Kidney (tissue), 14 donors: ENCODE results near the gene WBP2. TPM values are rescaled to one million over a fixed set of nuclear protein-coding genes. Genes with fewer than 3 reads are reported as not detected.

Experiments
- DNase-seq, 5 donors: peaks; one replicate each; pipeline ENCODE4 v3.0.0-alpha.2; 2013 to 2020
- FAIRE-seq: peaks from 2 replicates; lab custom pipeline; 2012; peaks lifted over from hg19 to GRCh38; lab: Jason Lieb, UNC
- H3K27ac ChIP-seq, 2 donors: one replicate each; pipeline ENCODE4 v1.7.0; 2013; ENCODE audit warnings: low read depth in 2 of 2, low read length in 2 of 2, inconsistent platforms in 1 of 2
- H3K27me3 ChIP-seq: one replicate; pipeline ENCODE4 v1.7.1; 2013; ENCODE audit warnings: low read length, inconsistent platforms; ENCODE audit not compliant: control insufficient read depth, insufficient read depth
- H3K36me3 ChIP-seq, 3 donors: one replicate each; pipeline versions ENCODE4 v1.7.0 to v1.7.1; 2013; ENCODE audit warnings: low read length in 3 of 3, control low read depth in 1 of 3, inconsistent platforms in 1 of 3; ENCODE audit not compliant: insufficient read depth in 3 of 3, control insufficient read depth in 2 of 3
- H3K4me1 ChIP-seq, 3 donors: one replicate each; pipeline versions ENCODE4 v1.7.0 to v1.7.1; 2013; ENCODE audit warnings: low read length in 3 of 3, inconsistent platforms in 1 of 3, low read depth in 1 of 3; ENCODE audit not compliant: control insufficient read depth in 2 of 3, insufficient read depth in 2 of 3
- H3K4me3 ChIP-seq, 3 donors: one replicate each; pipeline versions ENCODE4 v1.7.0 to v1.8.1; 2013; ENCODE audit warnings: low read length in 3 of 3, control low read depth in 1 of 3, inconsistent platforms in 1 of 3
- H3K9ac ChIP-seq, 3 donors: one replicate each; pipeline versions ENCODE4 v1.7.0 to v1.7.1; 2013; ENCODE audit warnings: low read length in 3 of 3, control low read depth in 1 of 3, inconsistent platforms in 1 of 3
- H3K9me3 ChIP-seq, 3 donors: one replicate each; pipeline versions ENCODE4 v1.7.0 to v1.7.1; 2013; ENCODE audit warnings: low read length in 3 of 3, control low read depth in 1 of 3, inconsistent platforms in 1 of 3; ENCODE audit not compliant: control insufficient read depth in 2 of 3, insufficient read depth in 1 of 3
- CTCF ChIP-seq: IDR thresholded peaks from 3 replicates; pipeline ENCODE4 v1.5.1; 2012; ENCODE audit warnings: mild to moderate bottlenecking, moderate library complexity, borderline replicate concordance; ENCODE audit not compliant: insufficient read depth; ENCODE audit errors: extremely low read depth
- intact Hi-C: fragments of 100-400 bp; cut with DNase I; formaldehyde crosslinking; loops from one replicate; pipeline ENCODE4 v1.11.1; 2022
- polyA plus RNA-seq: library from polyadenylated mRNA; stranded (reverse); fragments of 350-450 nt; fragmentation: Illumina TruSeq; extraction: RNeasy Lipid Tissue Mini Kit (QIAGEN cat#74804); gene quantifications from one replicate; pipeline ENCODE4 v1.2.3, GENCODE V29; 2014; ENCODE audit warnings: low read depth, low replicate concordance; ENCODE audit not compliant: insufficient read depth
- total RNA-seq: library from RNA; stranded (reverse); fragmentation: NEBNext Ultra II Directional; extraction: Animal tissue kit (Norgen Biotek cat#: 25700); gene quantifications from one replicate; pipeline ENCODE4 v1.2.1, GENCODE V29; 2021
- donor health status: control.
- donor health status: control.
- donor health status: control.
- donor health status: control.
- donor health status: control.
- donor health status: DM: yes; HTN: yes; CAD: no.
- donor health status: Normal renal cell carcinoma (clear cell type).

Gene WBP2
- total and polyA plus RNA-seq, 2 donors from 2014 or later, result 135 to 151 TPM

DNA sequence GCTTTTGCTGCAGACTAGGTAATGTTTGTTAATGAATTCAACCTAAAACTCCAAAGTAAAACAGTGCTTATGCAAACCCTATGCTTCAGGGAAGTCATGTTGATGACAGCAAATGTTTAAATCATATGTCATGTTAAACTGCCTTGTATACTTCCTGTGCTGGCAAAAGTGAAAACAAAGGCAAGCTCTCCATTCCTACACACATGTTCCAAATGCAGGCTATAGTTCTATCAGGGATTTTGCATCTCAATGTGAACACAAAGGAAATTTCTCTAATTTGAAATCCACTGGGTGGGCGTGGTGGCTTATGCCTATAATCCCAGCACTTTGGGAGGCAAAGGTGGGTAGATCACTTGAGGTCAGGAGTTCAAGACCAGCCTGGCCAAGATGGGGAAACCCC lies 51.3 kb downstream of the WBP2 start:
- Histone ChIP-seq H3K4me3 (no peak overlapping the region), H3K27ac (no peak overlapping the region), H3K9ac (no peak overlapping the region), H3K27me3 (no peaks in the 10 kb centered on the region), H3K9me3 (no peaks in the 10 kb centered on the region), H3K36me3 (peaks cover 0 to 7% (median 6%) of the 10 kb centered on the region in 3 donors), H3K4me1 (no peaks in the 10 kb centered on the region)
- no peak for TF ChIP-seq CTCF
- FAIRE-seq, result no peak
- intact Hi-C loops, result no loop called here
- no peak for DNase-seq

- intact Hi-C loops, result no loop called here
- FAIRE-seq, result no peak
- DNase-seq, result no peak
- Histone ChIP-seq H3K4me1 (no peaks in the 10 kb centered on the region), H3K27me3 (no peaks in the 10 kb centered on the region), H3K36me3 (peaks cover 4 to 12% (median 10%) of the 10 kb centered on the region in 3 donors), H3K9me3 (no peaks in the 10 kb centered on the region), H3K9ac (no peak overlapping the region), H3K4me3 (no peak overlapping the region), H3K27ac (no peak overlapping the region)
- TF ChIP-seq CTCF, result no peak
These were observed 55.7 kb downstream of the WBP2 start for GRCh38 chr17:75799402-75799801.

- no peaks in the 10 kb centered on the region for H3K9me3 ChIP-seq
- no peak overlapping the region for H3K27ac ChIP-seq
- H3K9ac ChIP-seq, result no peak overlapping the region
- DNase-seq (no peak), FAIRE-seq (no peak)
- no peaks in the 10 kb centered on the region for H3K27me3 ChIP-seq
- H3K36me3 ChIP-seq, result peaks cover 4 to 16% (median 14%) of the 10 kb centered on the region in 3 donors
- intact Hi-C loops, result no loop called here
- no peaks in the 10 kb centered on the region for H3K4me1 ChIP-seq
- TF ChIP-seq CTCF, result no peak
- H3K4me3 ChIP-seq, result no peak overlapping the region
These were observed 59.1 kb downstream of the WBP2 start for GRCh38 chr17:75795820-75796607.

Other genes with a start within 250 kb of the WBP2 start
- gene SMIM5, start 221.9 kb downstream of the WBP2 start, total RNA-seq, result 8.0 TPM
- 63.0 TPM for gene SMIM5, start 221.9 kb downstream of the WBP2 start, polyA plus RNA-seq
- 51.6 TPM for gene RECQL5, start 188.2 kb downstream of the WBP2 start, total RNA-seq
- 40.0 TPM for gene RECQL5, start 188.2 kb downstream of the WBP2 start, polyA plus RNA-seq
- 95.1 TPM for gene SAP30BP, start 188.0 kb downstream of the WBP2 start, total RNA-seq
- gene SAP30BP, start 188.0 kb downstream of the WBP2 start, polyA plus RNA-seq, result 62.9 TPM
- 149 TPM for gene ITGB4, start 133.9 kb downstream of the WBP2 start, total RNA-seq
- gene ITGB4, start 133.9 kb downstream of the WBP2 start, polyA plus RNA-seq, result 15.7 TPM
- gene GALK1, start 90.1 kb downstream of the WBP2 start, total RNA-seq, result 34.5 TPM
- 105 TPM for gene GALK1, start 90.1 kb downstream of the WBP2 start, polyA plus RNA-seq
- gene UNK, start 70.5 kb downstream of the WBP2 start, total RNA-seq, result 35.5 TPM
- 12.0 TPM for gene UNK, start 70.5 kb downstream of the WBP2 start, polyA plus RNA-seq
- gene UNC13D, start 10.9 kb downstream of the WBP2 start, total RNA-seq, result 26.1 TPM
- gene UNC13D, start 10.9 kb downstream of the WBP2 start, polyA plus RNA-seq, result 3.8 TPM
- 118 TPM for gene TRIM47, start 23.2 kb upstream of the WBP2 start, total RNA-seq
- 95.0 TPM for gene TRIM47, start 23.2 kb upstream of the WBP2 start, polyA plus RNA-seq
- 23.6 TPM for gene TRIM65, start 41.6 kb upstream of the WBP2 start, total RNA-seq
- 11.5 TPM for gene TRIM65, start 41.6 kb upstream of the WBP2 start, polyA plus RNA-seq
- gene MRPL38, start 49.5 kb upstream of the WBP2 start, total RNA-seq, result 89.8 TPM
- 114 TPM for gene MRPL38, start 49.5 kb upstream of the WBP2 start, polyA plus RNA-seq
- gene FBF1, start 85.7 kb upstream of the WBP2 start, total RNA-seq, result 11.5 TPM
- gene FBF1, start 85.7 kb upstream of the WBP2 start, polyA plus RNA-seq, result 5.7 TPM
- 60.6 TPM for gene ACOX1, start 123.8 kb upstream of the WBP2 start, total RNA-seq
- 24.7 TPM for gene ACOX1, start 123.8 kb upstream of the WBP2 start, polyA plus RNA-seq
- 21.3 TPM for gene TEN1, start 123.9 kb upstream of the WBP2 start, total RNA-seq
- 40.8 TPM for gene TEN1, start 123.9 kb upstream of the WBP2 start, polyA plus RNA-seq
- gene CDK3, start 145.5 kb upstream of the WBP2 start, total RNA-seq, result 7.1 TPM
- gene CDK3, start 145.5 kb upstream of the WBP2 start, polyA plus RNA-seq, result 7.4 TPM
- 23.5 TPM for gene EVPL, start 172.0 kb upstream of the WBP2 start, total RNA-seq
- gene EVPL, start 172.0 kb upstream of the WBP2 start, polyA plus RNA-seq, result 11.1 TPM
- 68.1 TPM for gene SRP68, start 217.2 kb upstream of the WBP2 start, total RNA-seq
- 52.7 TPM for gene SRP68, start 217.2 kb upstream of the WBP2 start, polyA plus RNA-seq
- gene GALR2, start 219.4 kb upstream of the WBP2 start, total RNA-seq, result not detected
- not detected for gene GALR2, start 219.4 kb upstream of the WBP2 start, polyA plus RNA-seq
- gene ZACN, start 223.8 kb upstream of the WBP2 start, total RNA-seq, result 0.22 TPM
- not detected for gene ZACN, start 223.8 kb upstream of the WBP2 start, polyA plus RNA-seq
- 143 TPM for gene EXOC7, start 248.5 kb upstream of the WBP2 start, total RNA-seq
- 83.2 TPM for gene EXOC7, start 248.5 kb upstream of the WBP2 start, polyA plus RNA-seq